ENCODE measurements around the gene LOXL3. TPM values are rescaled to one million over a fixed set of nuclear protein-coding genes. Genes with fewer than 3 reads are reported as not detected.

LOXL3 gene
- polyA plus RNA-seq, 1 of the 3 experiments (the other 2 are of a cell fraction) = 47.9 TPM

DNA sequence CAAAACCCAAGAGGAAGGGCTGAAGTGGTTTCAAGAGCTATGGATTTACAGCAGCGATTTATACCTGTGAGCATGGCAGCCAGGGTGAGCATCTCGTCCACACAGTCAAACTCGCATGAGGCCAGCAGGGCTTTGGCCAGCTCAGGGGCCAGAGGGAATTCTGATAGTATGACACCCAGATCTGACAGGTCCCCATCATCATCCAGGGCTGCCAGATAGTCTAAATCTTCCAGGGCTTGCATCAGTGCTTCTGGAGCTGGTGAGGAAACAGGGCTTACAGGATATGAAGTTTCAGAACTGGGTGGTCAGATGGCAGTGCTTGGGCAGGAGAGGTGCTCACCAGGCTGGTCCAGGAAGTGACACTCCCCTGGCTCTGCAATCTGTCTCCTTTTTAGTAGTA lies 31.2 kb downstream of the LOXL3 start:
- H3K4me1 ChIP-seq (ENCODE audit: control insufficient read depth in 1 of 2, insufficient read depth in 2 of 2, low read depth in 1 of 2, low read length in 1 of 2) = peaks cover 0 to 2% of the 10 kb centered on the region in 2 experiments; a peak in 1 of 4 replicates
- no peaks in the 10 kb centered on the region for H4K20me1 ChIP-seq (ENCODE audit: insufficient read depth)
- CTCF ChIA-PET = interaction anchor here (0.7 to 1.5 kb wide), 4 partner anchors 10 to 39 kb away, joined by 3 to 5 read pairs (median 3); no protein-coding TSS in a partner anchor
- no peak for DNase-seq
- TF ChIP-seq RFX5 (IDR thresholded peaks at IDR 0.05; ENCODE audit: low read length) (no peak), RAD21 (IDR thresholded peaks at IDR 0.05; ENCODE audit: low read length) (no peak), TCF12 (IDR thresholded peaks at IDR 0.05) (no peak), RCOR1 (IDR thresholded peaks at IDR 0.05; ENCODE audit: low read length) (no peak), JUND (IDR thresholded peaks at IDR 0.05) (no peak), MEF2A (IDR thresholded peaks at IDR 0.05; ENCODE audit: borderline replicate concordance, low read depth) (no peak), YY1 (IDR thresholded peaks at IDR 0.05; ENCODE audit: low read depth) (no peak), FOXJ3 (CRISPR knock-in tag; IDR thresholded peaks at IDR 0.05) (no peak)
- TF ChIP-seq, protein P1, sequence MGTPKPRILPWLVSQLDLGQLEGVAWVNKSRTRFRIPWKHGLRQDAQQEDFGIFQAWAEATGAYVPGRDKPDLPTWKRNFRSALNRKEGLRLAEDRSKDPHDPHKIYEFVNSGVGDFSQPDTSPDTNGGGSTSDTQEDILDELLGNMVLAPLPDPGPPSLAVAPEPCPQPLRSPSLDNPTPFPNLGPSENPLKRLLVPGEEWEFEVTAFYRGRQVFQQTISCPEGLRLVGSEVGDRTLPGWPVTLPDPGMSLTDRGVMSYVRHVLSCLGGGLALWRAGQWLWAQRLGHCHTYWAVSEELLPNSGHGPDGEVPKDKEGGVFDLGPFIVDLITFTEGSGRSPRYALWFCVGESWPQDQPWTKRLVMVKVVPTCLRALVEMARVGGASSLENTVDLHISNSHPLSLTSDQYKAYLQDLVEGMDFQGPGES (IDR thresholded peaks at IDR 0.05; ENCODE audit: low read depth, low read length) = no peak
- TF ChIP-seq, protein P2, sequence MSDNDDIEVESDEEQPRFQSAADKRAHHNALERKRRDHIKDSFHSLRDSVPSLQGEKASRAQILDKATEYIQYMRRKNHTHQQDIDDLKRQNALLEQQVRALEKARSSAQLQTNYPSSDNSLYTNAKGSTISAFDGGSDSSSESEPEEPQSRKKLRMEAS (IDR thresholded peaks at IDR 0.05; ENCODE audit: low read depth) = no peak
- TF ChIP-seq, protein P3, sequence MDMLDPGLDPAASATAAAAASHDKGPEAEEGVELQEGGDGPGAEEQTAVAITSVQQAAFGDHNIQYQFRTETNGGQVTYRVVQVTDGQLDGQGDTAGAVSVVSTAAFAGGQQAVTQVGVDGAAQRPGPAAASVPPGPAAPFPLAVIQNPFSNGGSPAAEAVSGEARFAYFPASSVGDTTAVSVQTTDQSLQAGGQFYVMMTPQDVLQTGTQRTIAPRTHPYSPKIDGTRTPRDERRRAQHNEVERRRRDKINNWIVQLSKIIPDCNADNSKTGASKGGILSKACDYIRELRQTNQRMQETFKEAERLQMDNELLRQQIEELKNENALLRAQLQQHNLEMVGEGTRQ (IDR thresholded peaks at IDR 0.05; ENCODE audit: borderline replicate concordance, low read depth, low read length) = no peak
- H3F3A ChIP-seq (replicated peaks; ENCODE audit: insufficient read depth) = peaks cover 3% of the 10 kb centered on the region
- peaks cover 15 to 19% of the 10 kb centered on the region in 2 experiments for H3K36me3 ChIP-seq (replicated peaks in 1 of 2; ENCODE audit: control insufficient read depth in 1 of 2, insufficient read depth in 2 of 2, low read length in 1 of 2)
- no peak overlapping the region for H3K27ac ChIP-seq (ENCODE audit: low read depth in 2 of 2, low read length in 1 of 2)
- no peak overlapping the region for H3K4me2 ChIP-seq
- no peaks in the 10 kb centered on the region for H3K27me3 ChIP-seq (ENCODE audit: insufficient read depth)
- H3K79me2 ChIP-seq (ENCODE audit: insufficient read depth) = peaks cover 3% of the 10 kb centered on the region; the same call in 1 of the 2 replicates
- no peak overlapping the region for H3K9ac ChIP-seq
- H2AFZ ChIP-seq (ENCODE audit: low read depth) = no peak overlapping the region
- POLR2A ChIA-PET = interaction anchor here (0.6 to 2.2 kb wide), 5 partner anchors 8 to 16 kb away, joined by 3 to 5 read pairs (median 5); partner anchors contain the start of gene TLX2
- H3K4me3 ChIP-seq (ENCODE audit: low read depth in 2 of 2, low read length in 1 of 2) = no peak overlapping the region
- WGBS (ENCODE audit: low lambda C conversion rate) = 65% methylated on average over 2 of the region's 3 CpGs
- H3K9me3 ChIP-seq = no peaks in the 10 kb centered on the region
- no peaks in the 10 kb centered on the region for H3K9me2 ChIP-seq

DNA sequence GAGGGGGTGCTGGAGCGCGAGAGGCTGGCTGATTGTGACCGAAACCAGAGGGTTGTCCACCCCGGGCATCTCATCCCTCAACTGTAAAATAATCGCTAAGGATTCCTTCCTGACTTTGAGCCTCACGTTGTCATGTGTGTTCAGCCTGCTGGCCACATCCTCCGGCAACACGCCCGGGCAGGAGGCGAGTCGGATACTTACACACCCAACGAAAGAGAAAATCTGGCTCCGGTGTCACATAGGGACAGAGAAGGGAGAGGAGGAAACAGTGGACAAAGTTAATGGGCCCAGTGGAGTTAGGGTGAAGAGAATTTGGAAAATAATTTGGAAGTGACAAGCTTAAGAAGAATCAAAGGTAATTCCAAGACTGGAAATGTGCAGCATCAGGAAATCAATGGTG lies 37.1 kb downstream of the LOXL3 start:
- CTCF ChIA-PET = interaction anchor here (1.1 to 2.4 kb wide), 2 partner anchors 8 to 23 kb away, joined by 3 to 7 read pairs; no protein-coding TSS in a partner anchor
- Histone ChIP-seq H4K20me1 (ENCODE audit: insufficient read depth) (no peaks in the 10 kb centered on the region), H3K79me2 (ENCODE audit: insufficient read depth) (peaks cover 23% of the 10 kb centered on the region; the same call in 1 of the 2 replicates), H3K9me3 (no peaks in the 10 kb centered on the region), H3K4me1 (ENCODE audit: control insufficient read depth in 1 of 2, insufficient read depth in 2 of 2, low read depth in 1 of 2, low read length in 1 of 2) (peaks cover 9 to 15% of the 10 kb centered on the region in 2 experiments; a peak in 1 of 4 replicates), H3K9ac (no peak overlapping the region), H3K27me3 (ENCODE audit: insufficient read depth) (no peaks in the 10 kb centered on the region), H3K27ac (ENCODE audit: low read depth in 2 of 2, low read length in 1 of 2) (no peak overlapping the region), H2AFZ (ENCODE audit: low read depth) (no peak overlapping the region), H3K9me2 (no peaks in the 10 kb centered on the region), H3F3A (replicated peaks; ENCODE audit: insufficient read depth) (peaks cover 15% of the 10 kb centered on the region), H3K36me3 (replicated peaks in 1 of 2; ENCODE audit: control insufficient read depth in 1 of 2, insufficient read depth in 2 of 2, low read length in 1 of 2) (peaks cover 4% of the 10 kb centered on the region in 2 experiments), H3K4me2 (no peak overlapping the region), H3K4me3 (ENCODE audit: low read depth in 2 of 2, low read length in 1 of 2) (no peak overlapping the region)
- WGBS (ENCODE audit: low lambda C conversion rate) = 93% methylated on average over 13 of the region's 13 CpGs
- POLR2A ChIA-PET = no interaction called here
- DNase-seq = no peak
- TF ChIP-seq FOSL2 (IDR thresholded peaks at IDR 0.05; ENCODE audit: borderline replicate concordance, low read depth) (no peak), TEAD4 (IDR thresholded peaks at IDR 0.05; ENCODE audit: borderline replicate concordance, insufficient read depth) (no peak), MXI1 (IDR thresholded peaks at IDR 0.05; ENCODE audit: low read depth, low read length) (no peak), NRF1 (IDR thresholded peaks at IDR 0.05; ENCODE audit: low read depth, low read length) (no peak), GATA2 (CRISPR knock-in tag; IDR thresholded peaks at IDR 0.05) (no peak), FOXM1 (IDR thresholded peaks at IDR 0.05; ENCODE audit: low read depth) (no peak), MEF2A (IDR thresholded peaks at IDR 0.05; ENCODE audit: borderline replicate concordance, low read depth) (no peak), POLR2AphosphoS5 (IDR thresholded peaks at IDR 0.05; ENCODE audit: low read depth, low read length) (no peak), RAD21 (IDR thresholded peaks at IDR 0.05; ENCODE audit: low read length) (no peak), TAF1 (IDR thresholded peaks at IDR 0.05; ENCODE audit: borderline replicate concordance, low read depth, low read length) (no peak), ELF1 (IDR thresholded peaks at IDR 0.05) (no peak), SMC3 (IDR thresholded peaks at IDR 0.05; ENCODE audit: low read depth, low read length) (no peak)
- TF ChIP-seq, protein P4, sequence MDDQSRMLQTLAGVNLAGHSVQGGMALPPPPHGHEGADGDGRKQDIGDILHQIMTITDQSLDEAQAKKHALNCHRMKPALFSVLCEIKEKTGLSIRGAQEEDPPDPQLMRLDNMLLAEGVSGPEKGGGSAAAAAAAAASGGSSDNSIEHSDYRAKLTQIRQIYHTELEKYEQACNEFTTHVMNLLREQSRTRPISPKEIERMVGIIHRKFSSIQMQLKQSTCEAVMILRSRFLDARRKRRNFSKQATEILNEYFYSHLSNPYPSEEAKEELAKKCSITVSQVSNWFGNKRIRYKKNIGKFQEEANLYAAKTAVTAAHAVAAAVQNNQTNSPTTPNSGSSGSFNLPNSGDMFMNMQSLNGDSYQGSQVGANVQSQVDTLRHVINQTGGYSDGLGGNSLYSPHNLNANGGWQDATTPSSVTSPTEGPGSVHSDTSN (IDR thresholded peaks at IDR 0.05) = no peak
- TF ChIP-seq, protein P5, sequence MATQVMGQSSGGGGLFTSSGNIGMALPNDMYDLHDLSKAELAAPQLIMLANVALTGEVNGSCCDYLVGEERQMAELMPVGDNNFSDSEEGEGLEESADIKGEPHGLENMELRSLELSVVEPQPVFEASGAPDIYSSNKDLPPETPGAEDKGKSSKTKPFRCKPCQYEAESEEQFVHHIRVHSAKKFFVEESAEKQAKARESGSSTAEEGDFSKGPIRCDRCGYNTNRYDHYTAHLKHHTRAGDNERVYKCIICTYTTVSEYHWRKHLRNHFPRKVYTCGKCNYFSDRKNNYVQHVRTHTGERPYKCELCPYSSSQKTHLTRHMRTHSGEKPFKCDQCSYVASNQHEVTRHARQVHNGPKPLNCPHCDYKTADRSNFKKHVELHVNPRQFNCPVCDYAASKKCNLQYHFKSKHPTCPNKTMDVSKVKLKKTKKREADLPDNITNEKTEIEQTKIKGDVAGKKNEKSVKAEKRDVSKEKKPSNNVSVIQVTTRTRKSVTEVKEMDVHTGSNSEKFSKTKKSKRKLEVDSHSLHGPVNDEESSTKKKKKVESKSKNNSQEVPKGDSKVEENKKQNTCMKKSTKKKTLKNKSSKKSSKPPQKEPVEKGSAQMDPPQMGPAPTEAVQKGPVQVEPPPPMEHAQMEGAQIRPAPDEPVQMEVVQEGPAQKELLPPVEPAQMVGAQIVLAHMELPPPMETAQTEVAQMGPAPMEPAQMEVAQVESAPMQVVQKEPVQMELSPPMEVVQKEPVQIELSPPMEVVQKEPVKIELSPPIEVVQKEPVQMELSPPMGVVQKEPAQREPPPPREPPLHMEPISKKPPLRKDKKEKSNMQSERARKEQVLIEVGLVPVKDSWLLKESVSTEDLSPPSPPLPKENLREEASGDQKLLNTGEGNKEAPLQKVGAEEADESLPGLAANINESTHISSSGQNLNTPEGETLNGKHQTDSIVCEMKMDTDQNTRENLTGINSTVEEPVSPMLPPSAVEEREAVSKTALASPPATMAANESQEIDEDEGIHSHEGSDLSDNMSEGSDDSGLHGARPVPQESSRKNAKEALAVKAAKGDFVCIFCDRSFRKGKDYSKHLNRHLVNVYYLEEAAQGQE (IDR thresholded peaks at IDR 0.05; ENCODE audit: low read depth, low read length) = no peak
